Mesothelial cell of epicardium (in vitro differentiated cells): ENCODE results near the gene DYNLT1. TPM values are rescaled to one million over a fixed set of nuclear protein-coding genes. Genes with fewer than 3 reads are reported as not detected.

ENCODE experiments used
- DNase-seq, 2 experiments: peaks; one replicate each; pipeline ENCODE4 v3.0.0; 2021; ENCODE audit warnings: low spot score in 2 of 2; ENCODE audit not compliant: unreplicated experiment in 2 of 2
- H3K27ac Mint-ChIP-seq: 2 replicates; pipeline ENCODE4 v1.8.0; 2021; ENCODE audit warnings: mixed read lengths
- H3K27me3 Mint-ChIP-seq: 2 replicates; pipeline ENCODE4 v1.8.0; 2021; ENCODE audit warnings: low read depth, mixed read lengths
- H3K36me3 Mint-ChIP-seq: 2 replicates; pipeline ENCODE4 v1.8.0; 2021; ENCODE audit warnings: mixed read lengths
- H3K4me1 Mint-ChIP-seq: 2 replicates; pipeline ENCODE4 v1.8.0; 2021; ENCODE audit warnings: mixed read lengths
- H3K4me3 Mint-ChIP-seq: 2 replicates; pipeline ENCODE4 v1.8.0; 2021; ENCODE audit warnings: mild to moderate bottlenecking, moderate library complexity, mixed read lengths
- H3K9me3 Mint-ChIP-seq: 2 replicates; pipeline ENCODE4 v1.8.0; 2021; ENCODE audit warnings: mixed read lengths
- CTCF ChIP-seq: fragments of 200-600 bp; sonication (generic); IDR thresholded peaks from one replicate; pipeline ENCODE4 v1.5.0; 2021; ENCODE audit warnings: antibody characterized with exemption; ENCODE audit not compliant: unreplicated experiment
- total RNA-seq: library from RNA; stranded (reverse); gene quantifications from 3 replicates; pipeline ENCODE4 v1.2.1, GENCODE V29; 2021

DYNLT1 gene
- total RNA-seq, 1 donor from 2014 or later: 142 TPM

GRCh38 chr6:158626360-158627167 is 18.0 kb downstream of the DYNLT1 start:
- H3K27ac Mint-ChIP-seq: no peak overlapping the region
- no peaks in the 10 kb centered on the region for H3K9me3 Mint-ChIP-seq
- DNase-seq: no peak
- H3K4me1 Mint-ChIP-seq: peaks cover 17% of the 10 kb centered on the region
- TF ChIP-seq CTCF: no peak
- peaks cover 29% of the 10 kb centered on the region for H3K36me3 Mint-ChIP-seq
- H3K4me3 Mint-ChIP-seq: no peak overlapping the region
- no peaks in the 10 kb centered on the region for H3K27me3 Mint-ChIP-seq

GRCh38 chr6:158625881-158626305 is 18.6 kb downstream of the DYNLT1 start:
- no peak for TF ChIP-seq CTCF
- H3K9me3 Mint-ChIP-seq: no peaks in the 10 kb centered on the region
- H3K36me3 Mint-ChIP-seq: peaks cover 30% of the 10 kb centered on the region
- no peak for DNase-seq
- H3K27ac Mint-ChIP-seq: no peak overlapping the region
- peaks cover 10% of the 10 kb centered on the region for H3K4me1 Mint-ChIP-seq
- no peak overlapping the region for H3K4me3 Mint-ChIP-seq
- no peaks in the 10 kb centered on the region for H3K27me3 Mint-ChIP-seq

- Mint-ChIP-seq H3K27me3 (no peaks in the 10 kb centered on the region), H3K27ac (no peak overlapping the region), H3K4me1 (peaks cover 10% of the 10 kb centered on the region), H3K36me3 (peaks cover 38% of the 10 kb centered on the region), H3K9me3 (peaks cover 3% of the 10 kb centered on the region), H3K4me3 (no peak overlapping the region)
- TF ChIP-seq CTCF: no peak
- no peak for DNase-seq
Measured at GRCh38 chr6:158624684-158625682, 19.6 kb downstream of the DYNLT1 start.

- H3K27ac Mint-ChIP-seq: no peak overlapping the region
- H3K4me1 Mint-ChIP-seq: peaks cover 4% of the 10 kb centered on the region
- no peak for DNase-seq
- no peaks in the 10 kb centered on the region for H3K27me3 Mint-ChIP-seq
- no peak overlapping the region for H3K4me3 Mint-ChIP-seq
- TF ChIP-seq CTCF: no peak
- H3K9me3 Mint-ChIP-seq: peaks cover 3% of the 10 kb centered on the region
- H3K36me3 Mint-ChIP-seq: peaks cover 53% of the 10 kb centered on the region
Measured at GRCh38 chr6:158622545-158623190, 21.9 kb downstream of the DYNLT1 start.
